NCI-H1092 treated with DMSO at 0.1 percent for 48 hours (cell line): ENCODE results near the gene CCDC88B.

Source experiments
- DNase-seq: peaks from one replicate; lab custom pipeline; 2025; lab: John Stamatoyannopoulos, UW

Gene CCDC88B

DNA sequence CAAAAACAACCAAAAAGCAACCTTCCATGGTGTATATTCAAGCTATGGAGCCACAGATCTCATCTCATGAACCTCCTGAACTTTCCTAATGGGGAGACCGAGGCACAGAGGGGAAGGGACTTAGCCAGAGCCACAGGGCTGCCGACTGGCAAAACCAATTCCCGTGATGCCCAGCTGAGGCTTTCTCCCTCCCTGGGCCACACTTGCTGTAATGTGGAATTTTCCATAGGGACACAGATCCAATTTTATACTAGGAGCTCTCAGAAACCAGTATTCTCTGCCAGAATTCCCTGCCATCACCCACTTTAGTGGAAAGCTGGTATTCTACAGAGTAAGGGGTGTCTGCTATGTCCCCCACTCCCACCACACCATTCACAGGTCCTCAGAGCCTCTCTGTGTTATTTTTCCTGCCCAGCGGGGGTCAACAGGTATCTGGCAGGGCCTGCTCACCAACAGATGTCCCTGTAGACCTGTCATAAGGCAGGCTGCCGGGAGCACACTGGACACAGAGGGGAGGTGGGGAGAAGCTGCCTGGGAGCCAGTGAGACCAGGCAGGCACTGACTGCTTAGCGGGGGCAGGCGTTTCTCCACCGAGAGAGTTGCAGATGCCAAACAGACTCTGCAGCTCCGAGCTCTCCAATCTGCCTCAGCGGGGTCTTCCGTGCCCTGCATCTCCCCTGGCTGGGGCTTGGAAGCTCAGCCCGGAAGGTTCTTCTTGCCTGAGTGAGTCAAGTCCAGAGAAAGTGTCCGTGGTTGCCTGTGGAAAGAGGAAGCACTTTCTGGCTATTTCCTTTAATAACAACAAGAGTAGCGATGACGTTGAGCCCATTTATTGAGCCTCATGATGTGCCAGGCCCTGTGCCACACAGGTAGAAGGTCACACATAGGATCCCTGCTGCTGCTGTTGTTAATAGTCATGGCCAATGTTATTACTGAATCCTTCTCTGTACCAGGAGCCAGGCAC, 45.3 kb downstream of the CCDC88B start:
- DNase-seq, result peak; percentile 53

DNA sequence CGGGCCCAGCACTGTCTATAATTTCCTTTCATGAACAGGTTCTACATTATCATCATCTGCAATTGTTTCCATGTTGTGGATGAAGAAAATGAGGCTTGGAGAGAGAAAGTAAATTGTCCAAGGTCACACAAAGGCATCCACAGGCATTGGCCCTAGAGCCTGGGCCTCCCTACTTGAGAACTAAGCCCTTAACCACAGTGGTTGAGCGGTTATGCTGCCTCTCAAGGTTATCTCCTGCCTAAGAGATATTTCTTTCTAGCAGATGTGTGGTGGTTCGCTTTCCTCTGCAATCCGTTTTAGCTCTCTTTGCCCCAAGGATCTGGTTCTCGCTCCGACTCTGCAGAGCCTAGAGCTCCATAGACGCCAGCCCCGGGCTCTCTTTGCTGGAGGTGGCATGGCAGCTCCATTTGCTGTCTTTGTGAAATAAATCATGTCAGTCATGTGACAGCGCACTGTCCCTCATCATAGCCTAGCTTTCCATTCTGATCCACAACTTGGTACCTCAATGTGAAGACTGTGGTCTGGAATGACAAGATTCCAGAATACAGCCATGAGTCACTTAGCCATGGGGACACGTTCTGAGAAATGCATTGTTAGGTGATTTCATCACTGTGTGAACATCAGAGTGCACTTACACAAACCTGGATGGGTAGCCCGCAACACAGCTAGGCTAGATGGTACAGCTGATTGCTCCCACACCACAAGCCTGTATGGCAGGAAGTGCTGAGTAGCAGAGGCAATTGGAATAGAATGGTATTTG, 46.1 kb downstream of the CCDC88B start:
- DNase-seq, result no peak

DNA sequence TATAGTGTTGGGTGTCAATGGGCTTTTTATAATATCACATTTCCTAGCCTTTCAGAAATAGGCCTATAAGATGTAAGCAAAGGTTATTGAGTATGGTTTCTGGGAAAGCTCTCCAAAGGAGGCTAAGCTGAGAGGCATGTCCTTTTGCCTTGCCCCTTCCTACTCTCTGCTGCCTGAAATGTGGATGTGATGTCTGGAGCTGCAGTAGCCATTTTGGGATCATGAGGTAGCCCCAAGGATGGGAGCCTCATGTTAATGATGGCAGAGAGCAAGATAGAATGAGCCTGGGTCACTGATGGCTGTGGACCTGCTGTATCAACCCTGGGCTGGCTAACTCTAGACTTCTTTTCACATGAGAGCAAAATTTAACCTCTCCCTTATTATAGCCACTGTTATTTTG, 47.9 kb downstream of the CCDC88B start:
- DNase-seq, result no peak

DNA sequence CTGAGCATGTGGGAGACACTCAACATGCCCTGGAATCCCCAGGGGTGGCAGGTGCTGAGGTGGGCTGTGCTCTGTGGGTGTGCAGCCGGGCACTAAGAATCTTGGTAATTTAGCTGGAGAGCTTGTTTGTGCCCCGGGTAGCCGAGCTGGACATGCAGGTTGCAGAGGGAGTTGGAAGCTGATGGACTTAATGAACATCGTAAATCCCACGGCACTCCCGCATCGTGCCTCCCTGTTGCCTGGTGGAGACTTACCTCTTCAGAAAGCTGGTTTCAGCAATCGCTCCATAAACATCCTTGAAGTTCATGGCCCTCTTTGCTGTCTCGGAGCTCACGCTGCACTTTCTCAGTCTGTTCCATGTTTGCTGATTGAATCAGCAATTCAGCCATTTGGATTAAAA, 48.9 kb downstream of the CCDC88B start:
- DNase-seq, result no peak

DNA sequence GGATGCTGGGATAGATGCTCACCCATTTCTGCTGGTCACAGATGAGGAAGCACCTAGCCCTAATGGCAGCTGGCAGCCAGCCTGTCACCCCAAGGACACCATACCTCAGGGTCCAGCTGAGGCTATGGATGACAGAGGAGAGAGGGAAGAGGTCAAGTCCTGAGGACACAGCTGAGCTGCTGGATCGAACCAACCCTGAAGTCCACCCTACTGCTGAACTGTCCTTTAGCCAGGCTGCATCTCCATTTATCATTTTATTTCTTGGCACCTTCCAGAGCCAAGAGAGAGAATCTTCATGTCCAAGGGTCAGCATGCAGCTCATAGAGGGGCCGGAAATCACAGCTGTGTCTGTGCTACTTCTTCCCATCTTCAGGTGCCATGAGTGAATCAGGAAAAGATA, 49.8 kb downstream of the CCDC88B start:
- DNase-seq, result no peak

DNA sequence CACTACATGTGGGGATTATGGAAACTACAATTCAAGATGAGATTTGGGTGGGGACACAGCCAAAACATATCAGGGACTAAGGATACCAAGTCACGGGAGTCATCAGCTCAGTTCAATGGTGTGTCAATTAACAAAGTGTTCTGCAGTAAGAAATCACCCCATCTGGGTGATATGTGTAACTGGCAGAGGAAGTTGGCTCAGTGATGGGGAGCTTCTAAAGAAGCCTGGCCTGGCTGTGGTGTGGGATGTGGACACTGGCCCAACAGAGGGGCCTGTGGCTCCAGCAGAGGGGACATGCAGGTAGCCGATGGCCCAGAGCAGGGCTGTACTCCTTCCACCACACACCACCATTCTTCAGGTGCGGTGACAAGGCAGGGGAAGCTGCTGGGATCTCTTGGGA, 50.6 kb downstream of the CCDC88B start:
- no peak for DNase-seq

DNA sequence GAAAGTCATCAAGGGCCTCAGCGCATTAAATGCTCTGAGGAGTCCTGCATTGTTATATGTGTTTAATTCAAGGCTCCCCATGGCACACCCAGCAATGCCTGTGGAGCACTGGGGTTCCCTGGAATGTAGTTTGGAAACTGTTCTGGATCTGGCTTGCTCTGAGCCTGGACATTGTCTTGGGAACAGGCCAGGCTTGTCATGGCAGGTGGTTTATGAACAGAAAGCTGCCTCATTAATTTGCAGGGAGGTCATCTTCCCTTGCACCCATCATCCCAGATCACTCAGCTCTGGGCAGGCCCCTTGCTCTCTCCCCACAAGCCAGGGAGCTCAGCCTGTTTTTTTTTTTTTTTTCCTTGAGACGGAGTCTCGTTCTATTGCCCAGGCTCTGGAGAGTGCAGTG, 51.8 kb downstream of the CCDC88B start:
- DNase-seq, result no peak

DNA sequence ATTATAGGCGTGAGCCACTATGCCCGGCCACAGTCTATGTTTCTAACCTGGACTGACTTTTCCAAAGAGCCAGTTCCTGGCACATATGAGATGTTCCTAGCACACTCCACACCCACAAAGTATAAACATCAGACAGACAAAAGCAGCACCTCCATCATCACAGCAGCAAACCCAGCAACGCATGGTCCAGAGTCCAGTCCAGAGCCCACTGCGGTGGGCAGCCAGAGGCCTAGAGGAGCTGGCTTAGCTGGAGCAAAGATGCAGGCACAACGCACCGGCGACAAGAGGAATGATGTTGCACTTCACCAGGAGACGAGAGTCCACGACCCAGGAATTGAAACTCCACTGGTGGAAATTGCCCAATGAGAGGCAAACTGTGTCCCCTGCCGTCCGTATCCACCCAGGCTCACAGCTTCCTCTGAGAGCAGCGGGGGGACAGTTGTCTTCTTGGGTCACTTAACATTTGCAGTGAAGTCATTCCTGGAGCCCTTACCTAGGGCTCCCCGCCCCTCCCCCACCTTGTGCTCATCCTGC, 55.6 kb downstream of the CCDC88B start:
- DNase-seq, result no peak

DNA sequence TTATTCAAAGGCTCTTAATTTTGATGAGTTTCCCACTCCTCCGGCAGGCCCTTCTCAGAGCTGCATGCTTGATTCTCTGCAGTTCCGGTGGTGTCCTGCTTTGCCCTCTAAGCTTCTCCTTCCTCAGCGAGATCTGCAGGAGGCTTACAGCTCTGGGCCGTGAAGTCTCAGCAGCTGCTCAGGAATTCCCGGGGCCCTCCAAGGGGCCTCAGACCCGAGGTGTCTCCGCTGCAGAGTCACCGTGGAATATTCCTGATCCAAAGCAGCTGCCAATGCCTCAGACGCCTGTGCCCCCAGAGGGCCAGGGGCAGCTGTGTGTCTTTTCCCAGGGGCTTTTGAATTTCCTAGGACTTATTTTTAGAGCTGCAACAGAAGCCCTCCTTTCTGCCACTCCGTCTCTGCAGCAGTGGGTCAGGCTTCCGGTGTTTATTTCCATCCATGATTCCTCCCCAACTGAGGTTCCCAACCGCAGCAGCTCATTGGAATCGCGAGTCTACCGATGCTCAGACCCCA, 56.1 kb downstream of the CCDC88B start:
- no peak for DNase-seq

DNA sequence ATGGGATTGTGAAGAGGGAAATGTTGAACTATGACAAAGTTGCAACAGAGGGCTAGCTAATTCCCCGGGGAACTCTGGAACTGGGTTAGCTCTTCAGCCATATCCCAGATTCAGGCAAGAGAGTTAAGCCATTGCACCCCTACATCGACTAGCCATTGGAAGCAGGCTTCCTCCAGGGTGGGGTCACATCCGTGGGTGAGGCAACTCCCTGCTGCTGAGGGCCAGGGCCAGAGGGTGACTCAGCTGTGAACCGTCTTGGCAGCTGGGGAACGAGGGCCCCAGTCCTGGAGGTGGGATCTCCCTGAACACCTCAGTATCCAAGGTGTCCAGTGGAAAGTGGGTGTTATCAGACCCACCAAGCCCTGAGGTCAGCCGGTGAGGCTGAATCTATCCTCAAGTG, 60.1 kb downstream of the CCDC88B start:
- DNase-seq, result no peak

DNA sequence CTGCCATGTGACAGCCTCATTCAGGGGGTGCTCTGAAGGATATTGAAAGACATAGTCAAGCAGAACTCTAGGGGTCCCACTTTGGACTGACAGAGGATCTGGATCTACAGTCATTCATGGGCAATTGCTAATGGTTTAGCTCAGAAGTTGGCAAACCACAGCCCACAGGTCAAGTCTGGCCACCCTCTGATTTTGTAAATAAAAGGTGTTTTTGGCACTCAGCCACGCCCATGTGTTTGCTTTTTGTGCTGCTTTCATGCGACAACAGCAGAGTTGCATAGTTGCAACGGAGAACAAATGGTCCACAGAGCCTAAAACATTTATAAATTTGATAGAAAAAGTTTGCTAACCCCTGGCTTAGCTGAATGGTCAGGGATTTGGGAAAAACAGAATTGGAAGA, 60.7 kb downstream of the CCDC88B start:
- DNase-seq, result no peak

DNA sequence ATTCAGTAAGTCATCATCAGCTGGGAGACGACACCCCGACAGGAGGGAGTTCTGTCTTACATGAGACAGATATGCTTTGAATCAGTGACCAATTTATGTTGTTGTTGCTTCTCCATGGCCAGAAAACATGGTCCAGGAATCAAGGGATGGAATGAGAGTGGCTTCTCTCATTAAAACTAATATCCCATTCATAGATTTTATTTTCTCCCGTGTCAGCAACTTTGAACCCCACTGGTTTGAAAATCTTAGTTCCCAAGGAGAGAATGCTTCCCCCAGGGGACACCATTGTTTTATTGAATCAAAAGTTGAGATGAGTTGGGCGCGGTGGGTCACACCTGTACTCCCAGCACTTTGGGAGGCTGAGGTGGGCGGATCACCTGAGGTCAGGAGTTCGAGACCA, 61.8 kb downstream of the CCDC88B start:
- DNase-seq, result no peak

DNA sequence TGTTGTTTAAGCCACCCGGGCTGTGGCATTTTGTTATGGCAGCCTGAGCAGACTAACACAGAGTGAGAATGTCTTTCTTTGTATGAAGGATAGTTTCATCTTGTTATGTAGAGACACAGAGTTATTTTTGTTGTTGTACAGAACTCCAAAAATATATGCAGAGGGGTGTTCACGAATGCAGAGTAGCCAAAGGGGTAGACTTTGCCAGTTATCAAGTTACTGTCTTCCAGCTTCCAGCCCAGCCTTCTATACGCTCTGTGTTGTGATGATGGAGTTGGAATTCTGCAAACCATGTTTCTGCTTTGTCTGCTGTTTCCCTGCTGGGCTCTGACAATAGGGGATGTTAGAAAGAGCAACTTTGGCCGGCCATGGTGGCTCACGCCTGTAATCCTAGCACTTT, 63.1 kb downstream of the CCDC88B start:
- no peak for DNase-seq

DNA sequence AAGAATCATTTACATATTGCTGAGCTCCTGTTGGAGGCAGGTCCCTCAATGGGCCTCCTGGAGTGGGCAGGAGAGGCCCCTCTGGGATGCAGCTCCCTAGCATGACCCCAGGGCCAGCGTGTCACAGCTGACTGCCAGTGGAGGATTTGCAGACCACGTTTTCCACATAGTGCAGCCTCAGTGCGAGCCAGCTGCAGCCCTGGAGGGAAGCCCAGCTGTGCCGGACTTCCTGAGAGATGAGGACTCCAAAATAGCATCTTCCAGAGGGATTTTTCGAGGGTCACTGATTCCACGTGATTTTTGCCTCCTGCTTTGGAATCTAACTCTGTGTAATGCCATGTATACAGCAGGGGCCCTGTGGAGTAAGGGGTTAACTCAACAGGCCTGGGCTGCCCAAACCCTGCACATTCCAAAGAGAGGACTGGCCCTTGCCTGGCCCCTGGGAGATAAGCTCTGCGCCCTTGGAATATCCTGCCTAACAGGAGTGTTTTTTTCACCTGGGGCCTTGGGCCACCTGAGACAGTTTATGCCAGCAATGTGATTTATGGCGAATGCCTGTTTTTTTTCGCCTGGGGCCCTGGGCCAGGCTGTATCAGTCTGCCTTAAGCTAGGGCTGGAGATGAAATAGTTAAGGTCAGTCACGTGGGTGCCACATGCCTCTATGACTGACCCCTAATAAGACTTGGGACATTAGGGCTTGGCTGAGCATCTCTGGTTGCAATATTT, 66.4 kb downstream of the CCDC88B start:
- DNase-seq, result no peak
